GM21737 (cell line): ENCODE data around the gene SHOX.

ENCODE experiments used
- ATAC-seq: cut with Tn5 transposase; IDR thresholded peaks from one replicate; pipeline ENCODE4 v1.9.1; 2021; ENCODE audit warnings: mild to moderate bottlenecking, moderate library complexity; ENCODE audit not compliant: unreplicated experiment

Gene SHOX

DNA sequence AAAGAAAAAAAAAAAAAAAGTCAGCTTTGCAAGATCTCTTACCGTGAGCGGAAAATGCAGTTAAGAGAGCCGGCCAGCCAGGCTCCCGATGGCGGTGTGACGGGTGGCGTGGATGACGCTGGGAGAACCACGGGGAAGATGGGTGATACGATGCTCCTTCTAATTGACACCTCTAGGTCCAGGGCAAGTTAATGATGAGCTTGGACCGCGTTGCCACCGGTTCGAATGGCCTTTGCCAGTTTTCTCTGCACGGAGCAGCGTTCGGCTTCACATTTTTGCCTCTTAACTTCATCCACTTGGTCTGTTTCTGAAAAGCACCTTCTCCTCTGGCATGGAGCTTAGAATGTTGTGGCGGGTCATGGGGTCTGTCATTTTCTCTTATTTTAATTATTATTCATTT is 33.2 kb downstream of the SHOX start:
- ATAC-seq: no peak

DNA sequence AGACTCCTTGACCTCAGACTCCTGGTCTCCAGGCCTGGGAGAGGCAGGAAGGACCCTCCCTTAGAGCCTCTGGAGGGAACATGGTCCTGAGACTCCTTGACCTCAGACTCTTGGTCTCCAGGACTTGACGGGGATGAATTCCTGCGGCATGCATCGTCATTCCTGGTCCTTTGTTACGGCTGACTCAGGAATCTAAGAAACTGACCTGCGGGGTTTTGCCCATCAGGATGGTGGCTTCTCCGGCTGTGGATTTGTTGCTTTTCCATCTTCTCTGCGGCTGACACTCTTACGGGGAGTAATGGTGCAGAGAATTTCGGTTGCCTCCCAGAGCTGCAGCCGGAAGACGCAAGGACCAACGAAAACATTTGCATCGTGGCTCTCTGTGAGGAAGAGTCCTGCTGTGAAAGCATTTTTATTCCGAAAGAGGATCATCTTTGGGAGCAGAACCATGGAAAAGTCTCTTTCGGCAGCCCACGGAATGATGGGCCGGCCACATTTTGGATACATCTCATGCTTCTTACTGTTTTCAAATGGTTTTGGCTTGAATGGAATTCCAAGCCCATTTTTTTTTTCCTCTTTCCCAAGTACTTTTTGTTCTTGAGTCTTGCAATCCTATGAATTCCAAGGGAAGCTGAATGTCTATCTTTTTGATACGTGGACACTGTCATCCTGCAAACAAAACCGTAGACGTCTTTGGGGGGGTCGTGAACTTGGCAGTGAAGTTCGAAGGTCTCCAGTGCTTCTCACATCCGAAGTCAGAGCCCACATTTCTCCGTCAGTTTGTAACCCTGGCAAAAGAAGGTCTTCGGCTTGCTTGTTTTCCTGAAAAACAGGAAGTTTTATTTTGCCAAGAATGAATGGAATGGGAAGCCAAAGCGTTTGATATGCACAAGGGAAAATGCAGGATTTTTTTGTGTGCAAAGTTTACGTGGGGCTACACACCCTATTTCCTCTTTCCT is 36.5 kb downstream of the SHOX start:
- no peak for ATAC-seq

DNA sequence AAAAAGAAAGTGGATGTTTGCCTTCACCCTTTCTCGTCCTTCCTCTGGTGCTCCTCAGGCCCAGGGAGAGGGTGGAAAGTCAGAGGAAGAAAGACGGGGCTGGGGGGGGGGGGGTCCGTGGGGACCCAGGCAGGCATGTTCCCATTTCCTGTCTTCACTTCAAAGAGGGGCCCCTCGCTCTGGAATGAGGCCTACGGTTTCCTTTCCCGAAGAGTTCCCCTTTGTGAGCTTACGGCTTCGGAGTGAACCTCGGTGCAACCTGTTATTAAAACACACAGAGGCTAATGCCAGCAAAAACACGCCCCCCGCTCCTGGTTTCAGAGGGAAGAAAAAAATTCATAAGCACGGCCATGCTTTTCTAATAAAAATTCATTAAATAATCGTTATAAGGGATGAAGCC is 40.1 kb downstream of the SHOX start:
- ATAC-seq: no peak

DNA sequence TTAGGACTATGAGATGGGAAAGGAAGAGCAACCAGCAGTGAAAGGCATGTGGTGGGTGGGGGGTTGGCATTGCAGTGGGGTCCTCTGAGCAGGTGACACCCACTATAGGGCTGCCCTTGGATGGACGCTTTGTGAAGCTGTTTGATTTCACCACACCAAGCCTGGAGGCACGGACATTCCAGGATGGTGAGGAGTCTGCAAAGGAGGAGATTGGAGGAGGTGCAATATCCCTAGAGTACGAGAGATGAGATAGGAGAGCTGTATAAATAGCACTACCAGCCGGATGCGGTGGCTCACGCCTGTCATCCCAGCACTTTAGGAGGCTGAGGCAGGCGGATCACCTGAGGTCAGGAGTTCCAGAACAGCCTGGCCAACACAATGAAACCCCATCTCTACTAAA is 42.3 kb downstream of the SHOX start:
- ATAC-seq: no peak

DNA sequence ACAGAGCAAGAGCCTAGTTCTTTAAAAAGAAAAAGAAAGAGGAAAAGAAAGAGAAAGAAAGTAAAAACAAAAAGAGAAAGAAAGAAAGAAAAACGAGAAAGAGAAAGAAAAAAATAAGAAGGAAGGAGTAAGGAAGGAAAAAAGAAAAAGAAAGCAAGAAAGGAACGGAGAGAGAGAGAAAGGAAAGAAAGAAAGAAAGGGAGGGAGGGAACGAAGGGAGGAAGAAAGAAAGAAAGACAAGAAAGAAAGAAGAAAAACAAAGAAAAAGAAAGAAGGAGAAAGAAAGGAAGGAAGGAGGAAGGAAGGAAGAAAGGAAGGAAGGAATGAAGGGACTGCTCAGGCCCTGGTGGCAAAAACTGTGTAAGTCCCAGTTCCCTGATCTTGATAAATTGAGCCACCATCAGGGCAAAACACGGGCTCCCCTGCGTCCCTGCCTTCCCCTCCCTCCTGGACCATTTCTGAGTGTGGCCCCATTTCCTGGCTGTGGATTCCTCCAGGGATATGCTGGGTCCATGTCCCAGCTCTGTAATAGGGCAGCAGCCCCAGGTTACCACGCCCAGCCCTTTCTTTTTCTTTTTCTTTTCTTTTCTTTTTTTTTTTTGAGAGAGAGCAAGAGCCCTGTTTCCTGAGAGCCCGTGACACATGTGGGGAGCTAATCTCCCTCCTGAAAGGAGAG is 44.8 kb downstream of the SHOX start:
- ATAC-seq: no peak

DNA sequence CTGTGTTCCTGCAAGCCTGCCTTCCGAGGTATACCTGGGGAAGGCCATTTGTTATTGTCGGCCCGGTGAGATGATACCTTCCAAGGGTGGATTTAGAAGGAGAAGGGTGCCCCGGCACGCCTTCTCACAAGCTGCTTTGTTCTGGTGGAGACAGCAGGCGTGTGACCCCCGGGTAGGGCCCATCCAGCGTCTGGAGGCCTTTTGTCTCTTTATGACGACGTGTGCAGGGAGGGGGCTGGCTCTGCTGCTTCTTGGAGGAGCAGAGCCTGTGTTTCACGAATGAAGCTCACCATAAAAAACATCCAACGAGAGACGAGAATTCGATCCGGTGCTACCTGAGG is 45.3 kb downstream of the SHOX start:
- no peak for ATAC-seq

DNA sequence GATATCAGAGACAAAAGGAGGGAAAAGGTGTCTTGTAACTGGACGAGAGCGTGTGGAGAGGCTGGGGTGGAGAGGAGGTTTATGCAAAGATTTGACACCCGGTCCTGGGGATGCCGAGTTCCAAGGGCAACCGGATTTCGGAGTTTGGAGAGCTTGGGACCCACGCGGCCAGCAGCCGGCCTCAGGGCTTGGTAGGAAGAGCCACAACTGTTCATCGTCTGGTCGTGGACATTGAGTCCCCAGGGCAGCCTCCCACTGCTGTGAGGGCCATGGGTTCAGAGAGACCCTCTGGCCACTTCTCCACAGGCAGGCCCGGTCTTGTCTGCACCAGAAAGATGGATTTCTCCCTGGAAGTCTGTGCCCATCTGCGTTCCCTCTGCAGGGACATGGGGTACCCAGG is 46.8 kb downstream of the SHOX start:
- ATAC-seq: no peak

DNA sequence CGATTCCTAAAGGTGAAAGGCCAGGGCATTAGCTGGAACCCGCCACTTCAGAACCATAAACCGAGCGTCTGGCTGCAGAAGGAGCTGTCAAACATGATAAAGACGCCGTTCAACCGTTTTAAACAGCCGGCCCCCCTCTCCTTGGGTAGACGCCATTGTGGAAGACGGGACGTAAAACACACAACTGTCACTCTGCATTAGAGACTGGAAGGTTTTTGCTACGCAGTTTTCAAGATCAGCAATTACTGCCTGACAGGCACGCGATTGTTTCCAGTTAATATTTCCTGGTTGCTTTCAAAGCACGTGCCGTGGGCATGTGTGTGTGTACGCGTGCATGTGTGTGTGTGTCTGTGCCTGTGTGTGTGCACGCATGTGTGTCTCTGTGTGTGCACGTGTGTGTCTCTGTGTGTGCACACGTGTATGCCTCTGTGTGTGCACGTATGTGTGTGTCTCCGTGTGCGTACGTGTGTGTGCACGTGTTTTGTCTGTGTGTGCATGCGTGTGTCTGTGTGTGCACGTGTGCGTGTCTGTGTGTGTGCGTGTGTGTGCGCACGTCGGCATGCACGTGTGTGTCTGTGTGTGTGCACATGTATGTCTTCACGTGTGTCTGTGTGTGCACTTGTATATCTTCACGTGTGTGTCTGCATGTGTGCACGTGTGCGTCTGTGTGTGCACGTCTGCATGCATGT is 48.8 kb downstream of the SHOX start:
- ATAC-seq: no peak

DNA sequence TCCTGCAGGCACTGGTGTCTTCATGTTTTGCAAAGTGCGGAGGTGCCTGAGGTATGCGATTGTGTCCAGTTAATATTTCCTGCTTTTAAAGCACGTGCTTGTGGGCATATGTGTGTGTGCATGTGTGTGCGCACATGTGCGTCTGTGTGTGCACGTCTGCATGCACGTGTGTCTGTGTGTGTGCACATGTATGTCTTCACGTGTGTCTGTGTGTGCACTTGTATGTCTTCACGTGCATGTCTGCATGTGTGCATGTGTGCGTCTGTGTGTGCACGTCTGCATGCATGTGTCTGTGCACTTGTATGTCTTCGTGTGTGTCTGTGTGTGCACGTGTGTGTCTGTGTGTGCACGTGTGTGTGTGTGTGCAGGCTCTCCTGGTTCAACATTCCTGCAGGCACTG is 49.5 kb downstream of the SHOX start:
- no peak for ATAC-seq

DNA sequence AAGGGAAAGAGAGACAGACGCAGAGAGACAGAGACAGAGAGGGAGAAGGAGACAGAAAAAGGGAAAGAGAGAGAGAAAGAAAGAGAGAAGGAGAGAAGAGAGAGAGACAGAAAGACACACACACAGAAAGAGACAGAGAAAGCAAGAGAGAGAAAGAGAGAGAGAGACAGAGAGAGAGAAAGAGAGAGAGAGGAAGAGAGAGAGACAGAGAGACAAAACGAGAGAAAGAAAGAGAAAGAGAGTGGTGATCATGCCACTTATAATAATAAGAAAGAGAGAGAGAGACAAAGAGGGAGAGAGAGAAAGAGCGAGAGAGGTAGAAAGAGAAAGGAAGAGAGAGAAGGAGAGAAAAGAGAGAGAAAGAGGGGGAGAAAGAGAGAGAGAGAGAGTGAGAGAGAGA is 51.4 kb downstream of the SHOX start:
- no peak for ATAC-seq

DNA sequence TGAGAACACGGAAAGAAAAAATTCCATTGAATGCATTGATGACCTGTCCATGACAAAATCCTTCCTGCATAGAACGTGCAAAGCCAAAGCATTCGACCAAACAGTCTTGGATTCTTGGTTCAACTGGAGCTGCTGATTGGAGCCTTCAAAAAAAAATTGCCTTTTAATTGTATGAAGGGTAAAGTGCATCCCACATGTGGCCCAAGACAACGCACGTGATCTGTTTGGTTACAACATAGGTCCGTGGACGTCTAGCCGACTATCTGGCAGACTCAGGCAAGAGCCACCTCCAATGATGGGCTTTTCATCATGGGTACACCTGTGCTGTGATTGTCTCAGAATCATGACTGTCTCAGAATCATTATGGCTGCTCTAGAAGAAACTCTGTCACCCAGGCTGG is 52.3 kb downstream of the SHOX start:
- no peak for ATAC-seq

DNA sequence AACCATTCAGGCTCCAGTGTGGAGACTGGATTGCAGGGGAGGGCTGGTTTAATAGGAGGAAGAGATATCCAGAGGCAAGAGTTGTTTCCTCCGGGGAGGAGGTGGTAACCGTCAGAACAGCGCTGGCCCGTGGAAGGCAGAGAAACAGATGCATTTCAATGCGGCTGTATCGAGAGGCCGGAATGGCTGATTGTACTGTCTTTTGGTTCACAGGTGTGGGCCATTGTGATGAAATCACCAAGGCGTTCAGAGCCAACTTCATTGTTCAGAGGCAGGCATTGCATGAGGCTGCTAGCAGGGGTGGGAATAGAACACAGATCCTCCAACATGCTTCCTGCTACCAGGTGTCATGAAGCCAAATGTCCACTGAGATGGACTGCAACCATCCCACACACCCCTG is 53.0 kb downstream of the SHOX start:
- ATAC-seq: no peak

DNA sequence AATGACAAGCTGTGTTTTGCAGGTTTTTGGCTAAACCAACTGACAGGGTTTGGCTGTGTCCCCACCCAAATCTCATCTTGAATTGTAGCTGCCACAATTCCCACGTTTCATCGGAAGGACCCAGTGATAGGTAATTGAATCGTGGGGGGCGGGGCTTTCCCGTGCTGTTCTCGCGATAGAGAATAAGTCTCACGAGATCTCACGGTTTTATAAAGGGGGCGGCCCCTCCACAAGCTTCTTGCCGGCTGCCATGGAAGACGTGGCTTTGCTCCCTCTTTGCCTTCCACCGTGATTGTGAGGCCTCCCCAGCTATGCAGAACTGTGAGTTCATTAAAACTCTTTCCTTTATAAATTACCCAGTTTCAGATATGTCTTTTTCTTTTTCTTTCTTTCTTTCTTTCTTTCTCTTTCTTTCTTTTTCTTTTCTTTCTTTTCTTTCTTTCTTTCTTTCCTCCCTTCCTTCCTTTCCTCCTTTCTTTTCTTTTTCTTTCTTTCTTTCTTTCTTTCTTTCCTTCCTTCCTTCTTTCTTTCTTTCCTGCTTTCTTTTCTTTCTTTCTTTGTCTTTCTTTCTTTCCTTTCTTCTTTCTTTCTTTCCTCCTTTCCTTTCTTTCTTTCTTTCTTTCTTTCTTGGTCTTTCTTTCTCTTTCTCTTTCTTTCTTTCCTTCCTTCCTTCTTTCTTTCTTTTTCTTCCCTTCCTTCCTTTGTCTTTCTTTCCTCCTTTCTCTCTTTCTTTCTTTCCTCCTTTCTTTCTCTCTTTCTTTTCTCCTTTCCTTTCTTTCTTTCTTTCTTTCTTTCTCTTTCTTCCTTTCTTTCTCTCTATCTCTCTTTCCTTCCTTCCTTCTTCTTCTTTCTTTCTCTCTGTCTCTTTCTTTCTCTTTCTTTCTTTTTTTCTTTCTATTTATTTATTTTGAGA is 54.8 kb downstream of the SHOX start:
- ATAC-seq: no peak

DNA sequence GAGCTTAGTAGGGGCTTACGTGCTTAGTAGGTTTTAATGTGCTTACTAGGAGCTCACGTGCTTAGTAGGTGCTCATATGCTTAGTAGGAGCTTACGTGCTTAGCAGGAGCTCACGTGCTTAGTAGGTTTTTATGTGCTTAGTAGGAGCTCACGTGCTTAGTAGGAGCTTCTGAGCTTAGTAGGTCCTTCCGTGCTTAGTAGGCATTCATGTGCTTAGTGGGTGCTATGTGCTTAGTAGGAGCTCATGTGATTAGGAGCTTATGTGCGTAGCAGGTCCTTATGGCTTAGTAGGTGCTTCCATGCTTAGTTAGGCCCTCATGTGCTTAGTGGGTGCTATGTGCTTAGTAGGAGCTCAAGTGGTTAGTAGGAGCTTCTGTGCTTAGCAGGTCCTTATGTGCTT is 59.4 kb downstream of the SHOX start:
- no peak for ATAC-seq

DNA sequence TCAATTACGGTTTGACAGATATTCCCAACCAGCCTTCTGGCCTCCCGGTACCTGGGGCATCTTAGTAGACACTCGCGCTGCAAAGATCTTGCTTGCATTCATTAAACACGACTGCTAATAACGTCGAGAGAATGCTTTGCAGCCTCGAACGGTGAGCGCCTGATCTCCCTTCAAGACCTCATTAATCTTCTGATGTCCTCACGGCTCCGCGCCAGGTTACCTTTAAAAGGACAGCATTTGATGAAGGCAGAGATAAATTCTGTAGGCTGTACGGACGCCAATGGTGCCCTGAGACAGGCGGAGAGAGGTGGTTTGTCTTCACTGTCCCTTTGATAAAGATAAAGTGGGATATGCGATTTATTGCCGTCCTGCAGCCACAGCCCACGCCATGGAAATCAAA is 64.2 kb downstream of the SHOX start:
- no peak for ATAC-seq

DNA sequence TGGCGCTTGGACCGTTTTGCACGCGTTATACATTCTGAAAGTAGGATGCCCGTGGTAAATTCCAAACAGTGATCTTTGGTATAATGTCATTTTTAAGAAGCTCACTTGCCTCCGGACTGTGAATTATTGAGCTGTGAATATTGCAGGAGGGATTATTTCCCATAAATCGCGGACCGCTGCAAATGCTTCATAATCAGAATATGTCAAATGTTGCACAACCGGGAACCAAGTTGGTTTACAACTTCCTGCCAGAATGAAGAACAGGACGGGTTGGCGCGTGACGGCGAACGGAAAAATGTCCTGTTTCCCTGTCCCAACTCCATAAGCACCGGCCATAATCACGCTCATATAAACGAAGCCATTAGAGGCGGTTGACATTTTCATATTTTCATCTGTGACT is 67.6 kb downstream of the SHOX start:
- no peak for ATAC-seq

DNA sequence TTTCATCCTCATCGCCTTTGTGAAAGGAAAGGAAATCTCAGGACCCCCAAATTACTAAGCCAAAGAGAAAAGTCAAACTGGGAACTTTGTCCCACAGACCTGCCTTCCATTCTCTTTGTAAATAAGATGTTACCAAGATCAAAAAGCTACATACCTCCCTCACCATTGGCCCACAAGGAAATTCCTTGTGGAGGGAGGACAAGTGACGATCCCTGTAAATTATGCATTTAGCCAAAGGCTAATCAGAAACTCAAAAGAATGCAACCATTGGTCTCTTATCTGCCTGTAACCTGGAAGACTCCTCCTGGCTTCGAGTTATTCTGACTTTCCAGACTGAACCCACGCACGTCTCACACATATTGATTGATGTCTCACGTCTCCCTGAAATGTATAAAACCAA is 70.3 kb downstream of the SHOX start:
- no peak for ATAC-seq

DNA sequence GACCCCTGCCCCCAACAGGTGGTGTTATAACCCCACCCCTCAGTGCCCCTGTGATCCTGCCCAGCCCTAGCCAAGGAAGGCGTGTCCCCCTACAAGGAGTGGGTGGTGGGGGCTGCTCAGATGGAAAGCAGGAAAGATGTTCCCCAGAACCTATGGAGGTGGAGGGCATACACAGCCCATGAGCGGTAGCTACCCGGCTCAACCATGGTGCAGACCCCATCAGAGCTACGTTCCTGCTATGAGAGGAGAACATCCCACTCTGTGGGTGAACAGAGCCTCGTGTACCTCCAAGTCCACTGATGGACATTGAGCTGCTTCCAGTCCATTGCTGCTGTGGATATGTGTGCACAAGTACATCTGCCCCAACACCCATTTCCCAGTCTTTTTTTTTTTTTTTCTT is 71.1 kb downstream of the SHOX start:
- no peak for ATAC-seq

DNA sequence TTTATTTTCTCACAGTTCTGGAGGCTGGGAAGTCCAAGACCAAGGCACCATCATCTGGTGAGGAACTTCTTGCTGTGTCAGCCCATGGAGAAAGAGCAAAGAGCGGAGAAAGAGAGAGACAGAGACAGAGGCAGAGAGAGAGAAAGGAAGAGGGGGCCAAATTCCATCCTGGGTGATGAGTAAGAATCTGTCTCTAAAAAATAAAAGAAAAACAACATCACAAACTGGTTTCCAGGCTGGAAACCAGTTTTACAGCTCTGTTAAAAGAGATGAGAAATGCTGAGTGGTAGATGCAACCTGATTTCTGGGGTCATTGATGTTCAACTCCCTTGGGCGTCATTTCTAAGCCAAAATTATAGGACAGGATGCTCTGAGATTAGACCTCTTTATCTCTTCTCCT is 72.9 kb downstream of the SHOX start:
- no peak for ATAC-seq

DNA sequence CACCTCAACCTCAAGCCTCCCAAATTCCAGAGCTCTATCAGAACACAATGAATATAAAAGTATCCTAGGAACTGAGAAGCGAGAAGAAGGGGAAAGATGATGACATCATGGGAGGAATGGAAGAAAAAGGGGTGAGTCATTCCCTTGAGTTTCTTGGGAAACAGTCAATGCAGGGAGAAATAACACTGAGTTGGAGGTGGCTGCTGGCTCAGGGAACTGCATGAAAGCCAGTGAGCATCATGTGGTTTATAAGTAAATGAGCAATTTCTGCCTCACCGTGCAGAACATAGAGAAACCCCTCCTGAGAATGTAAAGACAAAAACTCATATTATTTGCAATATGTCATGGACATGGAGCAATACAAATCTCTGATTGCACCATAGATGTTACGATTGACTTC is 73.3 kb downstream of the SHOX start:
- no peak for ATAC-seq
